NCI-H2081 (cell line): ENCODE data around the gene PAN2.
A peak's percentile ranks its signal among the peaks of the same experiment; 100 is the strongest.
"Not testable (repeated sequence)": the region's sequence is repeated elsewhere in the genome, so short reads cannot be mapped to it uniquely, and the experiment has no call there.

ENCODE experiments used
- DNase-seq, 2 experiments: peaks; one replicate each; lab custom pipeline; 2025; lab: John Stamatoyannopoulos, UW

PAN2 gene

GRCh38 chr12:56333679-56334489 lies at the start of gene PAN2:
TSS of gene PAN2 (minus strand) at chr12:56334000. CDS start at chr12:56333094, 906 bp downstream.
- peak; percentile 97 to 99 for DNase-seq

- DNase-seq, result no peak
Measured at GRCh38 chr12:56382611-56383010, 48.8 kb upstream of the PAN2 start.

- no peak for DNase-seq
Measured at GRCh38 chr12:56377989-56378316, 44.2 kb upstream of the PAN2 start.

- no peak for DNase-seq
Measured at GRCh38 chr12:56377310-56377988, 43.6 kb upstream of the PAN2 start.

- DNase-seq, result no peak
Measured at GRCh38 chr12:56375598-56376434, 42.0 kb upstream of the PAN2 start.

GRCh38 chr12:56374726-56375597 lies 41.2 kb upstream of the PAN2 start:
- DNase-seq, result no peak

- DNase-seq, result no peak
Measured at GRCh38 chr12:56373515-56373914, 39.7 kb upstream of the PAN2 start.

GRCh38 chr12:56366948-56367347 lies 33.1 kb upstream of the PAN2 start:
- no peak for DNase-seq

- no peak for DNase-seq
Measured at GRCh38 chr12:56362130-56363059, 28.6 kb upstream of the PAN2 start, which contains the start of gene APOF. TSS of gene APOF (minus strand) at chr12:56362857. CDS start at chr12:56362745, 112 bp downstream.

- no peak for DNase-seq
Measured at GRCh38 chr12:56361487-56362129, 27.8 kb upstream of the PAN2 start.

- DNase-seq, result peak; percentile 98 to 99
Measured at GRCh38 chr12:56359851-56360767, 26.3 kb upstream of the PAN2 start, which contains the start of gene STAT2. TSS of gene STAT2 (minus strand) at chr12:56360107. CDS start at chr12:56356571, 3,536 bp downstream.

- DNase-seq, result no peak
Measured at GRCh38 chr12:56358836-56359532, 25.2 kb upstream of the PAN2 start.

- DNase-seq, result no peak
Measured at GRCh38 chr12:56351325-56351724, 17.5 kb upstream of the PAN2 start.

GRCh38 chr12:56350662-56351061 lies 16.9 kb upstream of the PAN2 start:
- DNase-seq, result no peak

- DNase-seq, result no peak
Measured at GRCh38 chr12:56348776-56349175, 15.0 kb upstream of the PAN2 start.

- not testable (repeated sequence) for DNase-seq
Measured at GRCh38 chr12:56347255-56347654, 13.5 kb upstream of the PAN2 start.

GRCh38 chr12:56346675-56347074 lies 12.9 kb upstream of the PAN2 start:
- no peak for DNase-seq

GRCh38 chr12:56342290-56342689 lies 8.5 kb upstream of the PAN2 start:
- not testable (repeated sequence) for DNase-seq
